RWPE2 (cell line): ENCODE measurements around the gene NTN1.
"Not testable (repeated sequence)": the region's sequence is repeated elsewhere in the genome, so short reads cannot be mapped to it uniquely, and the experiment has no call there.

Experiments used
- ATAC-seq: fragments of 200-7000 bp; cut with Tn5 transposase; 3 replicates; pipeline ENCODE4 v1.9.1; 2021; ENCODE audit warnings: low read depth
- DNase-seq: peaks from one replicate; pipeline ENCODE4 v3.0.0-alpha.2; 2020; ENCODE audit warnings: low spot score
- H3K27ac ChIP-seq: fragments of 450-650 bp; 2 replicates; pipeline ENCODE4 v1.5.1; 2017; ENCODE audit warnings: mild to moderate bottlenecking; ENCODE audit not compliant: poor library complexity, severe bottlenecking
- H3K27me3 ChIP-seq: fragments of 250-450 bp; sonication (Bioruptor Pico); 2 replicates; pipeline ENCODE4 v1.5.1; 2021; ENCODE audit warnings: mild to moderate bottlenecking, moderate library complexity; ENCODE audit not compliant: insufficient read depth, poor library complexity, severe bottlenecking
- H3K36me3 ChIP-seq: fragments of 250-450 bp; sonication (Bioruptor Pico); 2 replicates; pipeline ENCODE4 v1.5.1; 2020; ENCODE audit warnings: low read depth, mild to moderate bottlenecking, moderate library complexity
- H3K4me1 ChIP-seq: fragments of 250-450 bp; sonication (Bioruptor Pico); 2 replicates; pipeline ENCODE4 v1.5.1; 2021; ENCODE audit warnings: mild to moderate bottlenecking, moderate library complexity; ENCODE audit not compliant: insufficient read depth, poor library complexity, severe bottlenecking
- H3K4me3 ChIP-seq: fragments of 250-450 bp; sonication (Bioruptor Pico); 2 replicates; pipeline ENCODE4 v1.5.1; 2021; ENCODE audit warnings: mild to moderate bottlenecking, moderate library complexity; ENCODE audit not compliant: severe bottlenecking
- H3K9me3 ChIP-seq: fragments of 250-450 bp; sonication (Bioruptor Pico); 2 replicates; pipeline ENCODE4 v1.5.1; 2021; ENCODE audit warnings: mild to moderate bottlenecking, moderate library complexity; ENCODE audit not compliant: severe bottlenecking
- TF ChIP-seq, protein P1 (sequence below): fragments of 450-650 bp; IDR thresholded peaks from one replicate; pipeline ENCODE4 v1.5.1; 2017; ENCODE audit warnings: mild to moderate bottlenecking, moderate library complexity; ENCODE audit not compliant: poor library complexity, severe bottlenecking

Gene NTN1

DNA sequence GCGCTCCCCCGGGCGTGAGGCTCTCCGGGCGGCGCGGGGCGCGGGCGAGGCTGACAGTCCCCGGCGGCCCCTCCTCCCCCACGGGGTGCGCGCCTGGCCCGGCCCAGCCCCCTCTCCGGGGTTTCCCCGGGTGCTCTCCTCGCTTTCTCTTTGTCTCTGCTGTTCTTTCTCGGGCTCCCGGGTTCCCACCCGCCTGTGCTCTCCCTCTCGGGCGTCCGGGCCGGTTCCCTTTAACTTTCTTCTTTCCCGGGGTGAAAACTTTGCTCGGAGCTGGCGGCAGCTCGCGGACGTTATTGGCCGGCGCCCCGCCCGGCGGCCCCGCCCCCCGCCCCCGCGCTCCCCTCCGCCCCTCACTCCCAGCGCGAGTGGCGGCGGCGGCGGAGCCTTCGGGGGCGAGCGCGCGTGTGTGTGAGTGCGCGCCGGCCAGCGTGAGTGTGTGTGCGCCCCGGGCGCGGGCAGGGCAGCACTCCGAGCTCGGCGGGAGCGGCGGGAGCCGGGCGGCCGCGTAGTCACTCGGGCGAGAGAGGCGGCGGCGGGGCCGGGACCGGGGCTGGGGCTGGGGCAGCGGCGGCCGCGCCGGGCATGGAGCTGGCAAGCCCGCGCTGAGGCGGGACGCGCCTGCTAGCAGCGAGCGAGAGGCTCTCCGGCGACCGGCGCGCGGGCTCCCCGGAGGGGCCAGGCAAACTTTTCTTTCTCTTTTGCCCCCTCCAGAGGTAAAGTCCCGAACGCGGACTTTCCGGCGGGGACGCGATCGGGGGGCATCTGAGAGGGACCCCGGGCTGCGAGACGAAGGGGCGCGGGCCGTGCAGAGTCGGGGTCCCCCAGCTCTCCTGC, at the start of gene NTN1:
TSS of gene NTN1 (plus strand) at position 353 of the 834 bp plus-strand sequence. CDS start 864 bp downstream, outside the sequence.
- ATAC-seq (peak; percentile 60), DNase-seq (no peak)
- Histone ChIP-seq H3K27ac (no peak within 1 kb of the TSS), H3K36me3 (no peaks in the 10 kb centered on the region), H3K9me3 (no peaks in the 10 kb centered on the region), H3K27me3 (peaks cover 26% of the 10 kb centered on the region), H3K4me1 (no peaks in the 10 kb centered on the region), H3K4me3 (peak within 1 kb of the TSS; percentile 61)
- TF ChIP-seq, protein P1, sequence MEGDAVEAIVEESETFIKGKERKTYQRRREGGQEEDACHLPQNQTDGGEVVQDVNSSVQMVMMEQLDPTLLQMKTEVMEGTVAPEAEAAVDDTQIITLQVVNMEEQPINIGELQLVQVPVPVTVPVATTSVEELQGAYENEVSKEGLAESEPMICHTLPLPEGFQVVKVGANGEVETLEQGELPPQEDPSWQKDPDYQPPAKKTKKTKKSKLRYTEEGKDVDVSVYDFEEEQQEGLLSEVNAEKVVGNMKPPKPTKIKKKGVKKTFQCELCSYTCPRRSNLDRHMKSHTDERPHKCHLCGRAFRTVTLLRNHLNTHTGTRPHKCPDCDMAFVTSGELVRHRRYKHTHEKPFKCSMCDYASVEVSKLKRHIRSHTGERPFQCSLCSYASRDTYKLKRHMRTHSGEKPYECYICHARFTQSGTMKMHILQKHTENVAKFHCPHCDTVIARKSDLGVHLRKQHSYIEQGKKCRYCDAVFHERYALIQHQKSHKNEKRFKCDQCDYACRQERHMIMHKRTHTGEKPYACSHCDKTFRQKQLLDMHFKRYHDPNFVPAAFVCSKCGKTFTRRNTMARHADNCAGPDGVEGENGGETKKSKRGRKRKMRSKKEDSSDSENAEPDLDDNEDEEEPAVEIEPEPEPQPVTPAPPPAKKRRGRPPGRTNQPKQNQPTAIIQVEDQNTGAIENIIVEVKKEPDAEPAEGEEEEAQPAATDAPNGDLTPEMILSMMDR: no peak

DNA sequence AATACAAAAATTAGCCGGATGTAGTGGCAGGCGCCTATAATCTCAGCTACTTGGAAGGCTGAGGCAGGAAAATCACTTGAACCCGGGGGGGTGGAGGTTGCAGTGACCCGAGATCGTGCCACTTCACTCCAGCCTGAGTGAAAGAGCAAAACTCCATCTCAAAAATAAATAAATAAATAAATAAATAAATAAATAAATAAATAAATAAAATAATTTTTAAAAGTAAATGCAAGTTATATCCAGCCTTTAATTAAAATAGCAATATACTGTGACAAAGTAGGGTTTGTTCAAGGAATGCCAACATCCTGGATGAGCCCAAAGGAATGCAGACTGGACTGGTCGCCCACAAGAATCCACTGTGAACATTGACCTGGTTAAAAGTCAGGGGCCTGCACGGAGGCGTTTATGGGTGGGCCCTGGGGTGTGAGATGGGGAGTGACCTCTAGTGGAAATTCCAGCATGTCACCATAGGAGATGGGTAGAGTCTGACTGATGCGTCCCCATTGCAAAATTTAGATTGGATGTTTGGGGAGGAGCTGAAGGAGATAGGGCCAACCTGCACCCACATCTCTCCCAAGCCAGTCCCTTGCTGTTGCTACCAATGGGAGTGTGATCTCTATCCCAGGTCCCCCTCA, 46.1 kb upstream of the NTN1 start:
- Histone ChIP-seq H3K4me1 (no peaks in the 10 kb centered on the region), H3K4me3 (no peak overlapping the region), H3K27ac (no peak overlapping the region), H3K36me3 (no peaks in the 10 kb centered on the region), H3K27me3 (no peaks in the 10 kb centered on the region), H3K9me3 (no peaks in the 10 kb centered on the region)
- TF ChIP-seq, protein P1: no peak
- DNase-seq: no peak
- ATAC-seq: no peak

DNA sequence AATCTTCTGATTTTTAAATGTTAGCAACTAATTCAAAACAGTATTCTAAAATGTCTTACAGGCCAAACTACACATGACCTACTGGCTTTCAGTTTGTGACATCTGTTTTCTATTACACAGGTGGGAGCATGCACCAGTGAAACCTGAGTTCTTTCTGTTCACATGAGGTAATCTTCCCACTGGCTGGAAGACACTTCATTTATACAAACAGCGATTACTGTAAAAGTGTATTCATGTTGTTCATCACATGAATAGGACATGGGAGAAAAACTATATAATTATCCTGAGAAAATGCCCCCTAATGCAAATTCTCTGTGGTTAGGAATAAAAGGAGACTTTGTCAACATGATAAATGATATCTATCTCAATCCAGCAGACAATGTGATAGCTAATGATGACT, 44.7 kb upstream of the NTN1 start:
- TF ChIP-seq, protein P1: no peak
- DNase-seq: no peak
- Histone ChIP-seq H3K27me3 (no peaks in the 10 kb centered on the region), H3K4me3 (no peak overlapping the region), H3K9me3 (no peaks in the 10 kb centered on the region), H3K27ac (no peak overlapping the region), H3K4me1 (no peaks in the 10 kb centered on the region), H3K36me3 (no peaks in the 10 kb centered on the region)
- no peak for ATAC-seq

DNA sequence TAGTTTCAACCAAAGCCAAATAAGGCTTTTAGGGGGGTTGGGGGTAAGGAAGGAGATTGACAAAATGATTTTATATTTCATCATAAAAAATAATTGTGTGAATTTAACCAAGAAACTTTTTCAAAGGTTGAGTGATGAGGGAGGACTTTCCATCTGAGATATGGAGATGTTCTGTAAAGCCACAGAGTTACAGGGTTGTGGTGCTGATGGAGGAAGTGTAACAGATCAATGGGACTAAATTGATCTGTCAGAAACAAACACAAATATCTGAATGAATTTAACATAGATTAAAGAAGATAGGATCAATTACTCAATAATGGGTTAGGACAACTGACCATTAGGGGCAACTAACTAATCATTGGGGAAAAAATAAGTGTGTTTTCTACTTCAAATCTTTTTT, 41.6 kb upstream of the NTN1 start:
- ATAC-seq (no peak), DNase-seq (no peak)
- Histone ChIP-seq H3K36me3 (no peaks in the 10 kb centered on the region), H3K4me1 (no peaks in the 10 kb centered on the region), H3K9me3 (no peaks in the 10 kb centered on the region), H3K27me3 (no peaks in the 10 kb centered on the region), H3K4me3 (no peak overlapping the region), H3K27ac (no peak overlapping the region)
- TF ChIP-seq, protein P1: no peak

DNA sequence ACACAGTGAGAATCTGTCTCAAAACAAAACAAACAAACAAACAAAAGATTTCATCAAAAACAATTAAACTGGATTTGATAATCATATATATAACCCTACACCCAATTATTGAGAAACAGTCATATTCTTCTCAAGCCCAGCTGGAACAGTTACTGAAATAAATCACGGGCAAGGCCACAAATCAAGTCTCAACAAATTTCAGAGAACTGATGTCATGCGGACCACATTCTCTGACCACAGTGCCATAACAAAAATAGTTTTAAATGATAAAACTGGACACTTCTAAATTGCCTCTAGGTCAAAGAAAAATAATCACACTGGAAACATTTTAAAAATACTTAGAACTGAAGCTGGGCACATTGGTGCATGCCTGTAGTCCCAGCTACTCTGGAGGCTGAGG, 39.9 kb upstream of the NTN1 start:
- Histone ChIP-seq H3K27me3 (no peaks in the 10 kb centered on the region), H3K9me3 (peaks cover 3% of the 10 kb centered on the region), H3K4me3 (no peak overlapping the region), H3K36me3 (no peaks in the 10 kb centered on the region), H3K27ac (no peak overlapping the region), H3K4me1 (no peaks in the 10 kb centered on the region)
- DNase-seq (no peak), ATAC-seq (no peak)
- TF ChIP-seq, protein P1: no peak

DNA sequence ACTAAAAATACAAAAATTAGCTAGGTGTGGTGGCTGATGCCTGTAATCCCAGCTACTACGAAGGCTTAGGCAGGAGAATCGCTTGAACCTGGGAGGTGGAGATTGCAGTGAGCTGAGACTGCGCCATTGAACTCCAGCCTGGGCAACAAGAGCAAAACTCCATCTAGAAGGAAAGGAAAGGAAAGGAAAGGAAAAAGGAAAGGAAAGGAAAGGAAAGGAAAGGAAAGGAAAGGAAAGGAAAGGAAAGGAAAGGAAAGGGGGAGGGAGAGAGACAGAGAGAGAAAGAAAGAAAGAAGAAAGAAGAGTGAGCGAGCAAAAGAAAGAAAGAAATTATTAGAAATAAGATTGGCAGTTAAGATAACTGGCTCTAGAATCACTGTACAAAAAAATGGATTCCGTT, 37.1 kb upstream of the NTN1 start:
- not testable (repeated sequence) for H3K9me3 ChIP-seq, H3K36me3 ChIP-seq, H3K27me3 ChIP-seq, ATAC-seq, H3K4me1 ChIP-seq, H3K27ac ChIP-seq, H3K4me3 ChIP-seq, DNase-seq
